Measurements from ENCODE around the gene INSR.
"Not testable (repeated sequence)": the region's sequence is repeated elsewhere in the genome, so short reads cannot be mapped to it uniquely, and the experiment has no call there.

INSR gene

GRCh38 chr19:7226739-7227138, 67.5 kb downstream of the INSR start:
- in situ Hi-C loops (cut with HindIII; ENCODE audit: low sequenced_read_pairs) = no loop called here

- in situ Hi-C loops (cut with HindIII; ENCODE audit: low sequenced_read_pairs) = no loop called here
Observed at GRCh38 chr19:7225741-7226140, 68.5 kb downstream of the INSR start.

- in situ Hi-C loops (cut with HindIII; ENCODE audit: low sequenced_read_pairs) = no loop called here
Observed at GRCh38 chr19:7224995-7225394, 69.2 kb downstream of the INSR start.

- in situ Hi-C loops (cut with HindIII; ENCODE audit: low sequenced_read_pairs) = no loop called here
Observed at GRCh38 chr19:7224209-7224686, 70.0 kb downstream of the INSR start.

- in situ Hi-C loops (cut with HindIII; ENCODE audit: low sequenced_read_pairs) = no loop called here
Observed at GRCh38 chr19:7223429-7223828, 70.8 kb downstream of the INSR start.

- in situ Hi-C loops (cut with HindIII; ENCODE audit: low sequenced_read_pairs) = no loop called here
Observed at GRCh38 chr19:7219056-7219455, 75.2 kb downstream of the INSR start.

- in situ Hi-C loops (cut with HindIII; ENCODE audit: low sequenced_read_pairs) = no loop called here
Observed at GRCh38 chr19:7217861-7218260, 76.4 kb downstream of the INSR start.

- in situ Hi-C loops (cut with HindIII; ENCODE audit: low sequenced_read_pairs) = no loop called here
Observed at GRCh38 chr19:7216373-7216902, 77.8 kb downstream of the INSR start.

- in situ Hi-C loops (cut with HindIII; ENCODE audit: low sequenced_read_pairs) = no loop called here
Observed at GRCh38 chr19:7215176-7215575, 79.0 kb downstream of the INSR start.

- in situ Hi-C loops (cut with HindIII; ENCODE audit: low sequenced_read_pairs) = no loop called here
Observed at GRCh38 chr19:7214324-7215089, 79.7 kb downstream of the INSR start.

- in situ Hi-C loops (cut with HindIII; ENCODE audit: low sequenced_read_pairs) = no loop called here
Observed at GRCh38 chr19:7213628-7214323, 80.4 kb downstream of the INSR start.

GRCh38 chr19:7211191-7211951, 82.8 kb downstream of the INSR start:
- in situ Hi-C loops (cut with HindIII; ENCODE audit: low sequenced_read_pairs) = no loop called here

GRCh38 chr19:7210359-7210758, 83.9 kb downstream of the INSR start:
- in situ Hi-C loops (cut with HindIII; ENCODE audit: low sequenced_read_pairs) = no loop called here

- in situ Hi-C loops (cut with HindIII; ENCODE audit: low sequenced_read_pairs) = not testable (repeated sequence)
Observed at GRCh38 chr19:7209597-7210325, 84.5 kb downstream of the INSR start.

- in situ Hi-C loops (cut with HindIII; ENCODE audit: low sequenced_read_pairs) = not testable (repeated sequence)
Observed at GRCh38 chr19:7209036-7209435, 85.2 kb downstream of the INSR start.

- in situ Hi-C loops (cut with HindIII; ENCODE audit: low sequenced_read_pairs) = no loop called here
Observed at GRCh38 chr19:7203332-7203731, 90.9 kb downstream of the INSR start.

GRCh38 chr19:7202888-7203287, 91.3 kb downstream of the INSR start:
- in situ Hi-C loops (cut with HindIII; ENCODE audit: low sequenced_read_pairs) = no loop called here

GRCh38 chr19:7200736-7201135, 93.5 kb downstream of the INSR start:
- in situ Hi-C loops (cut with HindIII; ENCODE audit: low sequenced_read_pairs) = no loop called here

- in situ Hi-C loops (cut with HindIII; ENCODE audit: low sequenced_read_pairs) = no loop called here
Observed at GRCh38 chr19:7199613-7200533, 94.3 kb downstream of the INSR start.

Measured in endothelial cell of hepatic sinusoid (primary cell).